HG03196 (cell line): ENCODE results near the gene DNM3.
A peak's percentile ranks its signal among the peaks of the same experiment; 100 is the strongest.

ENCODE experiments used
- ATAC-seq: cut with Tn5 transposase; IDR thresholded peaks from one replicate; pipeline ENCODE4 v1.9.1; 2021; ENCODE audit not compliant: unreplicated experiment

Gene DNM3

GRCh38 chr1:172380441-172381244, 539.3 kb downstream of the DNM3 start:
- peak; percentile 78 for ATAC-seq

GRCh38 chr1:172381946-172382345, 540.6 kb downstream of the DNM3 start:
- no peak for ATAC-seq

- no peak for ATAC-seq
Measured at GRCh38 chr1:172382406-172382805, 541.1 kb downstream of the DNM3 start.

GRCh38 chr1:172382990-172383389, 541.7 kb downstream of the DNM3 start:
- ATAC-seq: no peak

GRCh38 chr1:172383536-172383935, 542.2 kb downstream of the DNM3 start:
- ATAC-seq: no peak

- ATAC-seq: no peak
Measured at GRCh38 chr1:172384656-172385055, 543.4 kb downstream of the DNM3 start.

GRCh38 chr1:172386046-172386445, 544.7 kb downstream of the DNM3 start:
- ATAC-seq: no peak

GRCh38 chr1:172388490-172388889, 547.2 kb downstream of the DNM3 start:
- ATAC-seq: no peak

- ATAC-seq: peak; percentile 22
Measured at GRCh38 chr1:172390301-172390682, 549.0 kb downstream of the DNM3 start.

- ATAC-seq: peak; percentile 72
Measured at GRCh38 chr1:172390683-172391551, 549.6 kb downstream of the DNM3 start.

- ATAC-seq: no peak
Measured at GRCh38 chr1:172391976-172392375, 550.7 kb downstream of the DNM3 start.

- ATAC-seq: no peak
Measured at GRCh38 chr1:172393354-172393753, 552.1 kb downstream of the DNM3 start.

GRCh38 chr1:172394141-172394751, 552.9 kb downstream of the DNM3 start:
- peak; percentile 77 for ATAC-seq

GRCh38 chr1:172394811-172395210, 553.5 kb downstream of the DNM3 start:
- ATAC-seq: no peak

- ATAC-seq: no peak
Measured at GRCh38 chr1:172395576-172395975, 554.3 kb downstream of the DNM3 start.

- ATAC-seq: no peak
Measured at GRCh38 chr1:172397221-172397620, 555.9 kb downstream of the DNM3 start.

- no peak for ATAC-seq
Measured at GRCh38 chr1:172397633-172398032, 556.3 kb downstream of the DNM3 start.

GRCh38 chr1:172398193-172398592, 556.9 kb downstream of the DNM3 start:
- ATAC-seq: no peak

- no peak for ATAC-seq
Measured at GRCh38 chr1:172398970-172399755, 557.9 kb downstream of the DNM3 start.

GRCh38 chr1:172399756-172400721, 558.7 kb downstream of the DNM3 start:
- no peak for ATAC-seq
